IPS-11a (cell line): ENCODE data around the gene MLYCD.

Source experiments
- H3K4me3 ChIP-seq: one replicate; pipeline ENCODE4 v1.5.1; 2013; ENCODE audit warnings: low read depth, low read length, control low read depth

Gene MLYCD

GRCh38 chr16:83925095-83925905 is 26.4 kb downstream of the MLYCD start:
- H3K4me3 ChIP-seq = no peak overlapping the region

- no peak overlapping the region for H3K4me3 ChIP-seq
Measured at GRCh38 chr16:83925957-83926725, 27.2 kb downstream of the MLYCD start.

GRCh38 chr16:83926726-83927397 is 27.9 kb downstream of the MLYCD start:
- peak overlapping the region; percentile 27 for H3K4me3 ChIP-seq

GRCh38 chr16:83928341-83929055 is 29.6 kb downstream of the MLYCD start:
- H3K4me3 ChIP-seq = no peak overlapping the region

DNA sequence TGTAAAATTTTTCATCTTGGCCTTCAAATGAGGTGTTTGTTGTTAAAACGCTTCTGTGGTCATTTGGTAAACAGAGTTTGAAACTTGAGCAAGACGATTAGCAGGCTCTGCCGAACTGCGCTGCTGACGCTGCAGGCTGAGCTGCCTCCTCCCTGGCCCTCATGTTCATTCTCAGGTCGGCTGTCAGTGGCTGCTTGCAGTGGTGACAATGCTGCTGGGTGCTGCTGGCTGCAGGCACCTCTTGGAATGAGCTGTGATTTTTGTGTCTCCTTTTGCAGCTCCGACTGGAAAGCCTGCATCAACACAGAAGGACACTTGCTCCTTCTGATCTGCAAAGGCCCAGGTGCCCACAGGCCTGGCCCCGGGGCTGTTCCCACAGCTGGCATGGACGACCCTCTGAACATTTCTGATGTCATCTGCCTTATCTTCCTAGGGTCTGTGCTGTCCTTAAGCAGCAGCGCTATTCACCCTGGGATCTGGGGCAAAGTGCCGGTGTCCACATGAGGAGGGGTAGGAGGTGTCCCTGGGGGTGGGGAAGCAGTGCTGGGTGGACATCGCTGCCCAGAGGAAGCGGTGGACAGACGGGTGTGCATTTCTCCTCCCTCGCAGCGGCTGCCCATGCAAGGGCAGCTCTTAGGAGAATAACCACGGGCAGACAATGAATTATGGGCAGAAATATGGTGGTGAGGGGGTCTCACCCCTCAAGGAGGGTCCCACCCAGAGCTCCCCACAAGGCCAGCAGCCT is 31.1 kb downstream of the MLYCD start:
- no peak overlapping the region for H3K4me3 ChIP-seq

DNA sequence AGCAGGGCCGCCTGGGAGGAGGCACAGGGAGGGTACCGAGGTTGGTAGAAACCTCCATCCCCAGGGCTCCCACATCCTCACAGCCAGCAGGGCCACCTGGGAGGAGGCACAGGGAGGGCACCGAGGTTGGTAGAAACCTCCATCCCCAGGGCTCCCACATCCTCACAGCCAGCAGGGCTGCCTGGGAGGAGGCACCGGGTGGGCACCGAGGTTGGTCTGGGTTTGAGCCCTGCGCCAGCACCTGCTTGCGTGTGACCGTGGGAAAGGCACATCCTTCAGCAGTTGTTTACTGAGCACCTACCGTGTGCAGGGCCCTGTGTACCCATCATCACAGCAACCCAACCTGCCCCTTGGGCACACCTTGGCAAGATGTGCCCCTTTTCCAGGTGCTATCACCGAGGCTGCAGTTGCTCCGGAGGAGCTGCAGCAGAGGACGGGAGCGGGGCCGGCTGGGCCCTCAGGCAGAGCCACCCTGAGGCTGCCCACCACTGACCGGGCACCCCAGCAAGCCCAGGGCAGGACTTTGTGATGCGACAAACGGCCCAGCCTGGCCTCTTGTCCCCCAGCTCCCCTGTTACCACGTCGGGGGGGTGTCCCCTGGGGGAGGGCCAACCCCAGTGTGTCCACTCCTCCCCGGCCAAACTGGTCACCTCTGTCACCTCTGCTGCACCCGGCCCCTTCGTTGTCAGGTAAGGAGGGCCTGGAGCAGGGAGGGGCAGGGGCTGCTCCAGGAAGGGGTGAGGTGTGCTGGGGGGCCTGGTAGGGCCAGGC is 32.0 kb downstream of the MLYCD start:
- H3K4me3 ChIP-seq = no peak overlapping the region

DNA sequence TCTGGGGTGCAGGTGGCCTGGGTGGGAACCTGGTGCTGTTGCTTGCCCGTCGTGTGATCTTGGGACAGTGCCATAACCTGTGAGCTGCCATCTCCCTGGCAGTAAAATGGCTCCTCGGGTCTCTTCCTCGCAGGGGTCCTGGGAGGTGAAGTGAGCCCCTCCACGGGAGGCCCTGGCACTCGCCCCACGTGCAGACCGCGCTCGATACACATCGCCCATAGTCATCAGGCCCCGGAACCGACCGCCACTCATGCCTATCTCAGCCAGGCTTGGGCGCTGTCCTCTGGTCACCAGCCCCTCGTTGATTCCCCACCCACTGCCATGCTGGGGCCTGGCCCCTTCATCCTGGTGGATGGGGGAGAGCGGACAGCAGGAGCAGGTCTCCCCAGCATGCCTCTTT is 32.6 kb downstream of the MLYCD start:
- no peak overlapping the region for H3K4me3 ChIP-seq

DNA sequence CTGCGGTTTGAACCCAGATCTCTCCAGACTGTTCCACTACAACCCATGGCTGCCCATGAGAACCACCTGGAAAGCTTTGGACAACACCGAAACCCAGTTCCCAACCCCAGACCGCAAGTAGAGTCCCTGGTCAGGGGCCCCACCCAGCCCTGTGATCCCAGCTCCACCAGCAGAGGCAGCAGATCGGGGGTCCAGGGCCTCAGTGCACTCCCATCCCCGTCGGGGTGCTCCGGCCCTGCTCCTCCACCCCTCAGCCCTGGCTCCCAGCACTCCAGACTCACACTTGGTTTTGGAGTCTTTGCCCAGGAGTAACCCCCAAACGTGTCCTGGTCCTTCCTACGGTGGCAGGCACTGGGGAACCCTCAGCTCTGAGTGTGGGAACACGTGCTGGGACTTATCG is 33.4 kb downstream of the MLYCD start:
- no peak overlapping the region for H3K4me3 ChIP-seq

DNA sequence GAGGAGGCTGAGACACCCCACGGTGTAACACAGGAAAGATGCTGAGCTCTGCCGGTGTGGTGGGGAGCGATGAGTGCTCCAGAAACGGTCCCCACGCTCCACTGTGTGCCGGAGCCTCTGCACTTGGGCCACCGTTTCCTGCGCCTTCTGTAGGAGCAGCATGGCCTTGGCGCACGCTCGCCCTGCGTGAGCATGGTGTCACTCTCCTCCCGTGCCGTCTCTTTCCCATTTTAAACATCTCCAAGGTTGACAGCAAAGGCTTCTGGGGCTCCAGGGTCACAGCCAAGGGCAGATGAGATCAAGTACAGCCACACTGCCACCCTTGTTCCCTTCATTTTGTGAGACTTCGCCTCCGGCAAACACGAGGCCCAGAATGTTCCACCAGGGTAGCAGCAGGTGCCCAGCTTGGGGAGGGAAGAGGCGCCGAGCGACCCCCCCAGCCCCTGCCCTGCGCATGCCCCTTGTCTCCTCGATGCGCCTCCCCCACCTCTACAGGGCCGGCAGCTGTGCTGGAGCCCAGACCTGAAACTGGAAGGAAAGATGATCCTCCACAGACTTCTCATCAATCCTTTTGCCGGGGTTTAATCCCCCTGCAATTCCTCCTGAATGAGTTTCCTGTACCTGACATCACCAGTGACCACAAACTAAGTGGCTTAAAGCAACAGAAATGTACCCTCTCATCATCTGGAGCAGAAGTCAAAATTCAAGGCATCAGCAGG is 34.2 kb downstream of the MLYCD start:
- no peak overlapping the region for H3K4me3 ChIP-seq

- H3K4me3 ChIP-seq = no peak overlapping the region
Measured at GRCh38 chr16:83933885-83934683, 35.2 kb downstream of the MLYCD start.

DNA sequence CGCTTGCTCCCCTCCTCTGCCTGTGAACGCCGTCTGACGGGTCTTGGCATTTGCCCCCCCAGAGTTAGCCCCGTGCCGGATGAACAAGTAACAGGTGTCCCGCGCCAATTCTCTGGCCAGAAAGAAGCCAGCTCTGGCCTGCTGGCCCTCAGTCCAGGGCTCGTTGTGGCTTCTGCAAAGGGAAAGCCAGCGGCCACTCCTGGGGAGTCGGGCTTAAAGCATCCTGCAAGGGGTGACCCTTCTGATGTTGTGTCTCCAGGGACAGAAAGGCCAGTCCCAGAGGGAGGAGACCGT is 35.7 kb downstream of the MLYCD start:
- H3K4me3 ChIP-seq = no peak overlapping the region

- H3K4me3 ChIP-seq = no peak overlapping the region
Measured at GRCh38 chr16:83935005-83935857, 36.3 kb downstream of the MLYCD start.

DNA sequence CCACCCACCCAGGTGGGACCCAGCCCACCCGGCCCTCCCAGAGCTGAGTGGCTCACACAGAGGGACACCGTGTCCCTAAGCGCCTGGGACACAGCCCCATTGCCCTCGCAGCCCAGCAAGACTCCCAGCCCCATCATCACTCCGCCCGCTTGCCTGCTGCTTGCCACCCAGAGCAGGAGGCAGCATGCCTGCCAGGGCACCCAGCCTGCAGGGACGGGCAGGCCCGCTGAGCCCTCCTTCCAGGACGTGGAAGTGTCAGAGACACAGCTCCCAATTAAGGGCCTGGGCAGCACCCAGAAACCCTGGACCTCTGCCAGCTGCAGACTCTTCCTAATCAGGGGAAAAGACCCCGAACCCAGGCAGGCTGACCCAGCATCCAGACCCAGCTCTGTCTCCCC is 36.9 kb downstream of the MLYCD start:
- no peak overlapping the region for H3K4me3 ChIP-seq

GRCh38 chr16:83936581-83937165 is 37.8 kb downstream of the MLYCD start:
- H3K4me3 ChIP-seq = no peak overlapping the region

DNA sequence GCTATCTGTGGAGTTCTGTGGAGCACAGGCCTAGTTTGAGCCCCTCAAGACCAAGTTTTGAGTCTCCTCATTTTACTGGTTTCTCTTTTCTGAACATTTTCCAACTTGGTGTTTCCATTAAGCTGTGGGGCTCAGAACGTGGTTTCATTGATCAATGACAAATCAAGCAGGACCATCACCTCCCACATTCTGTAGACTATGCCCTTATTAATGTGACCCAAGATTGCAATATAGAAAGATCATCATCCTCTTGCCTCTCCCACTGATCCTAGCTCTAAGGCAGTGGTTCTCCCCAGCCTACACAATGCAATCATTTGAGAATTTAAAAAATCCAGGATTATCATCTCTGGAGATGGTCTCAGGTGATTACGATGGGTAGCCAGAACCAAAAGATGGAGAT is 38.4 kb downstream of the MLYCD start:
- H3K4me3 ChIP-seq = no peak overlapping the region

- no peak overlapping the region for H3K4me3 ChIP-seq
Measured at GRCh38 chr16:83937922-83938885, 39.3 kb downstream of the MLYCD start.
